Measurements from ENCODE around the gene ACTRT3. TPM values are rescaled to one million over a fixed set of nuclear protein-coding genes. Genes with fewer than 3 reads are reported as not detected.

ACTRT3 gene
- total and polyA plus RNA-seq, 11 donors = 0.18 to 1.3 (median 0.54) TPM

GRCh38 chr3:169813757-169814517 is 44.6 kb upstream of the ACTRT3 start:
- Histone ChIP-seq H3K9me3 (peaks cover 0 to 14% (median 0%) of the 10 kb centered on the region in 12 donors), H3K27me3 (peaks cover 0 to 8% (median 0%) of the 10 kb centered on the region in 9 donors), H3K4me1 (peaks cover 0 to 26% (median 7%) of the 10 kb centered on the region in 12 donors), H3K36me3 (no peaks in the 10 kb centered on the region), H3K4me3 (peak overlapping the region in 11 of 12 donors; percentile 2 to 78 (median 66)), H3K27ac (no peak overlapping the region)
- TF ChIP-seq POLR2A (IDR thresholded peaks at IDR 0.05) (no peak), CTCF (IDR thresholded peaks at IDR 0.05) (peak in 3 of 12 donors; percentile 23 to 28 (median 28))
- intact Hi-C loops (cut with DNase I) = no loop called here
- ATAC-seq (no peak), DNase-seq (no peak)
- 64 to 75% (median 69%) methylated on average over 27 of the region's 27 CpGs for WGBS, 4 donors

GRCh38 chr3:169813278-169813677 is 43.9 kb upstream of the ACTRT3 start:
- intact Hi-C loops (cut with DNase I) = no loop called here
- WGBS, 4 donors = 43 to 80% (median 60%) methylated on average over 8 of the region's 8 CpGs

GRCh38 chr3:169812332-169813235 is 43.2 kb upstream of the ACTRT3 start, which contains the start of the genes LRRC34 and LRRIQ4:
LRRC34 (minus strand) TSS chr3:169812904; CDS start chr3:169812548, 356 bp downstream.
LRRIQ4 (plus strand) TSS chr3:169812870; CDS start chr3:169821922, 9,052 bp downstream.
- 8 to 20% (median 11%) methylated on average over 24 to 56 of the region's 56 CpGs for WGBS, 4 donors

More at GRCh38 chr3:169813278-169813677, 43.9 kb upstream of the ACTRT3 start:
- no peak for TF ChIP-seq CTCF (IDR thresholded peaks at IDR 0.05)
- no peak for TF ChIP-seq POLR2A (IDR thresholded peaks at IDR 0.05)
- Histone ChIP-seq H3K27ac (no peak overlapping the region), H3K4me3 (peak overlapping the region in 11 of 12 donors; percentile 2 to 78 (median 66)), H3K27me3 (peaks cover 0 to 5% (median 0%) of the 10 kb centered on the region in 9 donors), H3K9me3 (peaks cover 0 to 14% (median 0%) of the 10 kb centered on the region in 12 donors), H3K36me3 (no peaks in the 10 kb centered on the region), H3K4me1 (peaks cover 0 to 26% (median 7%) of the 10 kb centered on the region in 12 donors)
- DNase-seq (no peak), ATAC-seq (no peak)

More at GRCh38 chr3:169812332-169813235, 43.2 kb upstream of the ACTRT3 start, which contains the start of the genes LRRC34 and LRRIQ4:
- H3K27ac ChIP-seq = peak within 1 kb of the TSS; percentile 39 to 86 (median 60)
- peak within 1 kb of the TSS; percentile 47 to 78 (median 66) for H3K4me3 ChIP-seq
- peak; percentile 70 to 95 (median 94) for ATAC-seq
- peaks cover 0 to 14% (median 0%) of the 10 kb centered on the region in 12 donors for H3K9me3 ChIP-seq
- peaks cover 0 to 26% (median 7%) of the 10 kb centered on the region in 12 donors for H3K4me1 ChIP-seq
- intact Hi-C loops (cut with DNase I) = no loop called here
- H3K36me3 ChIP-seq = no peaks in the 10 kb centered on the region
- no peak for TF ChIP-seq CTCF (IDR thresholded peaks at IDR 0.05)
- TF ChIP-seq POLR2A (IDR thresholded peaks at IDR 0.05) = no peak
- DNase-seq = peak; percentile 58 to 87 (median 82)
- H3K27me3 ChIP-seq = no peaks in the 10 kb centered on the region
